Liver (tissue), 3 donors: ENCODE data around the gene TMEM176A.

Experiments used
- ATF3 ChIP-seq: IDR thresholded peaks from 2 replicates; pipeline ENCODE4 v1.6.1; 2016; ENCODE audit warnings: antibody characterized with exemption
- CTCF ChIP-seq: fragments of 150-350 bp; IDR thresholded peaks from 2 replicates; pipeline ENCODE4 v1.5.1; 2017; ENCODE audit warnings: improper control_type of control experiment, low read depth, low read length; ENCODE audit not compliant: missing input control
- EGR1 ChIP-seq, 2 donors: IDR thresholded peaks; 2 replicates each; pipeline ENCODE4 v1.6.1; 2016 to 2018; ENCODE audit warnings: antibody characterized with exemption in 2 of 2, low read depth in 2 of 2
- GABPA ChIP-seq, 2 donors: IDR thresholded peaks in 1 of 2; conservative IDR thresholded peaks in 1 of 2; 2 replicates each; pipeline ENCODE4 v1.6.1; 2016; ENCODE audit warnings: antibody characterized with exemption in 2 of 2, mild to moderate bottlenecking in 1 of 2, moderate library complexity in 1 of 2
- MAX ChIP-seq: IDR thresholded peaks from 2 replicates; pipeline ENCODE4 v1.6.1; 2016; ENCODE audit warnings: antibody characterized with exemption
- NR2F2 ChIP-seq: IDR thresholded peaks from 2 replicates; pipeline ENCODE4 v1.6.1; 2016; ENCODE audit warnings: antibody characterized with exemption
- RAD21 ChIP-seq, 2 donors: IDR thresholded peaks; 2 replicates each; pipeline ENCODE4 v1.6.1; 2016; ENCODE audit warnings: antibody characterized with exemption in 2 of 2, mild to moderate bottlenecking in 2 of 2
- RXRA ChIP-seq, 2 donors: IDR thresholded peaks; 2 replicates each; pipeline ENCODE4 v1.6.1; 2017 to 2018; ENCODE audit warnings: antibody characterized with exemption in 2 of 2, mild to moderate bottlenecking in 1 of 2
- SP1 ChIP-seq: IDR thresholded peaks from 2 replicates; pipeline ENCODE4 v1.6.1; 2018; ENCODE audit warnings: antibody characterized with exemption, mild to moderate bottlenecking
- TAF1 ChIP-seq: conservative IDR thresholded peaks from 2 replicates; pipeline ENCODE4 v1.6.1; 2016; ENCODE audit warnings: antibody characterized with exemption, mild to moderate bottlenecking
- YY1 ChIP-seq: IDR thresholded peaks from 2 replicates; pipeline ENCODE4 v1.6.1; 2016; ENCODE audit warnings: antibody characterized with exemption, mild to moderate bottlenecking
- ZBTB33 ChIP-seq: IDR thresholded peaks from 2 replicates; pipeline ENCODE4 v1.6.1; 2016; ENCODE audit warnings: antibody characterized with exemption
- TF ChIP-seq, protein P1 (sequence below): IDR thresholded peaks from 2 replicates; pipeline ENCODE4 v1.6.1; 2016; ENCODE audit warnings: antibody characterized with exemption, mild to moderate bottlenecking
- donor health status: healthy.
- donor health status: healthy.

- TF ChIP-seq CTCF, result no peak
- TF ChIP-seq MAX, result no peak
- TF ChIP-seq RXRA (IDR thresholded peaks at IDR 0.05), result no peak
- TF ChIP-seq, protein P1, sequence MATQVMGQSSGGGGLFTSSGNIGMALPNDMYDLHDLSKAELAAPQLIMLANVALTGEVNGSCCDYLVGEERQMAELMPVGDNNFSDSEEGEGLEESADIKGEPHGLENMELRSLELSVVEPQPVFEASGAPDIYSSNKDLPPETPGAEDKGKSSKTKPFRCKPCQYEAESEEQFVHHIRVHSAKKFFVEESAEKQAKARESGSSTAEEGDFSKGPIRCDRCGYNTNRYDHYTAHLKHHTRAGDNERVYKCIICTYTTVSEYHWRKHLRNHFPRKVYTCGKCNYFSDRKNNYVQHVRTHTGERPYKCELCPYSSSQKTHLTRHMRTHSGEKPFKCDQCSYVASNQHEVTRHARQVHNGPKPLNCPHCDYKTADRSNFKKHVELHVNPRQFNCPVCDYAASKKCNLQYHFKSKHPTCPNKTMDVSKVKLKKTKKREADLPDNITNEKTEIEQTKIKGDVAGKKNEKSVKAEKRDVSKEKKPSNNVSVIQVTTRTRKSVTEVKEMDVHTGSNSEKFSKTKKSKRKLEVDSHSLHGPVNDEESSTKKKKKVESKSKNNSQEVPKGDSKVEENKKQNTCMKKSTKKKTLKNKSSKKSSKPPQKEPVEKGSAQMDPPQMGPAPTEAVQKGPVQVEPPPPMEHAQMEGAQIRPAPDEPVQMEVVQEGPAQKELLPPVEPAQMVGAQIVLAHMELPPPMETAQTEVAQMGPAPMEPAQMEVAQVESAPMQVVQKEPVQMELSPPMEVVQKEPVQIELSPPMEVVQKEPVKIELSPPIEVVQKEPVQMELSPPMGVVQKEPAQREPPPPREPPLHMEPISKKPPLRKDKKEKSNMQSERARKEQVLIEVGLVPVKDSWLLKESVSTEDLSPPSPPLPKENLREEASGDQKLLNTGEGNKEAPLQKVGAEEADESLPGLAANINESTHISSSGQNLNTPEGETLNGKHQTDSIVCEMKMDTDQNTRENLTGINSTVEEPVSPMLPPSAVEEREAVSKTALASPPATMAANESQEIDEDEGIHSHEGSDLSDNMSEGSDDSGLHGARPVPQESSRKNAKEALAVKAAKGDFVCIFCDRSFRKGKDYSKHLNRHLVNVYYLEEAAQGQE, result no peak
- TF ChIP-seq TAF1, result no peak
- TF ChIP-seq EGR1 (IDR thresholded peaks at IDR 0.05; ENCODE audit: low read depth in 2 of 2), result no peak
- no peak for TF ChIP-seq RAD21 (IDR thresholded peaks at IDR 0.05)
- TF ChIP-seq SP1, result no peak
- no peak for TF ChIP-seq ZBTB33
- no peak for TF ChIP-seq GABPA (IDR thresholded peaks at IDR 0.05 in 1 of 2, conservative IDR thresholded peaks at IDR 0.05 in 1 of 2)
- TF ChIP-seq ATF3, result no peak
- no peak for TF ChIP-seq YY1
- no peak for TF ChIP-seq NR2F2
Measured at GRCh38 chr7:150848111-150848510, 47.5 kb downstream of the TMEM176A start.
